Iris pigment epithelial cell (primary cell): ENCODE results near the gene UPK1A.
"Not testable (repeated sequence)": the region's sequence is repeated elsewhere in the genome, so short reads cannot be mapped to it uniquely, and the experiment has no call there.

Experiments
- DNase-seq: peaks from one replicate; pipeline ENCODE4 v3.0.0-alpha.2; 2011; ENCODE audit warnings: low read depth

The UPK1A gene

GRCh38 chr19:35718345-35719041 is 52.2 kb downstream of the UPK1A start:
- peak; percentile 21 for DNase-seq

GRCh38 chr19:35719402-35720162 is 53.3 kb downstream of the UPK1A start:
- no peak for DNase-seq

GRCh38 chr19:35720163-35720524 is 53.8 kb downstream of the UPK1A start:
- DNase-seq, result no peak

GRCh38 chr19:35720648-35721047 is 54.3 kb downstream of the UPK1A start:
- no peak for DNase-seq

GRCh38 chr19:35721374-35721773 is 55.1 kb downstream of the UPK1A start:
- no peak for DNase-seq

- DNase-seq, result no peak
Observed at GRCh38 chr19:35722461-35722860, 56.1 kb downstream of the UPK1A start.

GRCh38 chr19:35722897-35723296 is 56.6 kb downstream of the UPK1A start:
- no peak for DNase-seq

- no peak for DNase-seq
Observed at GRCh38 chr19:35723671-35724070, 57.4 kb downstream of the UPK1A start.

GRCh38 chr19:35724132-35724531 is 57.8 kb downstream of the UPK1A start:
- not testable (repeated sequence) for DNase-seq

- no peak for DNase-seq
Observed at GRCh38 chr19:35724560-35724959, 58.2 kb downstream of the UPK1A start.

- DNase-seq, result no peak
Observed at GRCh38 chr19:35725216-35725861, 59.0 kb downstream of the UPK1A start.

GRCh38 chr19:35727053-35727955 is 61.0 kb downstream of the UPK1A start:
- no peak for DNase-seq
